ENCODE measurements around the gene GDPD2.

The GDPD2 gene

GRCh38 chrX:70437921-70438665 is 15.0 kb downstream of the GDPD2 start:
- no peak for DNase-seq

- no peak for DNase-seq
These were observed 15.9 kb downstream of the GDPD2 start for GRCh38 chrX:70439016-70439415.

- no peak for DNase-seq
These were observed 19.1 kb downstream of the GDPD2 start for GRCh38 chrX:70442224-70442623.

GRCh38 chrX:70444326-70444945 is 21.3 kb downstream of the GDPD2 start, which contains the start of gene DLG3:
Gene DLG3 (plus strand): TSS chrX:70444835. CDS start chrX:70445202, 367 bp downstream.
- no peak for DNase-seq

GRCh38 chrX:70444946-70445656 is 22.0 kb downstream of the GDPD2 start:
- no peak for DNase-seq

- DNase-seq: no peak
These were observed 22.8 kb downstream of the GDPD2 start for GRCh38 chrX:70445951-70446350.

- no peak for DNase-seq
These were observed 23.6 kb downstream of the GDPD2 start for GRCh38 chrX:70446380-70447350.

GRCh38 chrX:70449457-70449966 is 26.4 kb downstream of the GDPD2 start:
- DNase-seq: no peak

GRCh38 chrX:70452143-70452733 is 29.1 kb downstream of the GDPD2 start:
- peak in 5 of 6 experiments; percentile 1 to 39 (median 20) for DNase-seq

GRCh38 chrX:70453024-70453618 is 30.0 kb downstream of the GDPD2 start:
- DNase-seq: no peak

GRCh38 chrX:70454441-70455365 is 31.6 kb downstream of the GDPD2 start:
- DNase-seq: peak; percentile 24 to 63 (median 50)

- DNase-seq: no peak
These were observed 32.5 kb downstream of the GDPD2 start for GRCh38 chrX:70455366-70456202.

- DNase-seq: peak in 1 of 6 experiments; percentile 6
These were observed 33.1 kb downstream of the GDPD2 start for GRCh38 chrX:70456256-70456655.

GRCh38 chrX:70461026-70461425 is 37.9 kb downstream of the GDPD2 start:
- no peak for DNase-seq

- no peak for DNase-seq
These were observed 40.9 kb downstream of the GDPD2 start for GRCh38 chrX:70464051-70464450.

- DNase-seq: no peak
These were observed 43.9 kb downstream of the GDPD2 start for GRCh38 chrX:70466968-70467367.

- no peak for DNase-seq
These were observed 45.6 kb downstream of the GDPD2 start for GRCh38 chrX:70468709-70469108.

GRCh38 chrX:70470850-70471289 is 47.8 kb downstream of the GDPD2 start:
- no peak for DNase-seq
